ENCODE results near the gene WWC2.

- TF ChIP-seq POLR2A (IDR thresholded peaks at IDR 0.05): no peak
- TF ChIP-seq, protein P1, sequence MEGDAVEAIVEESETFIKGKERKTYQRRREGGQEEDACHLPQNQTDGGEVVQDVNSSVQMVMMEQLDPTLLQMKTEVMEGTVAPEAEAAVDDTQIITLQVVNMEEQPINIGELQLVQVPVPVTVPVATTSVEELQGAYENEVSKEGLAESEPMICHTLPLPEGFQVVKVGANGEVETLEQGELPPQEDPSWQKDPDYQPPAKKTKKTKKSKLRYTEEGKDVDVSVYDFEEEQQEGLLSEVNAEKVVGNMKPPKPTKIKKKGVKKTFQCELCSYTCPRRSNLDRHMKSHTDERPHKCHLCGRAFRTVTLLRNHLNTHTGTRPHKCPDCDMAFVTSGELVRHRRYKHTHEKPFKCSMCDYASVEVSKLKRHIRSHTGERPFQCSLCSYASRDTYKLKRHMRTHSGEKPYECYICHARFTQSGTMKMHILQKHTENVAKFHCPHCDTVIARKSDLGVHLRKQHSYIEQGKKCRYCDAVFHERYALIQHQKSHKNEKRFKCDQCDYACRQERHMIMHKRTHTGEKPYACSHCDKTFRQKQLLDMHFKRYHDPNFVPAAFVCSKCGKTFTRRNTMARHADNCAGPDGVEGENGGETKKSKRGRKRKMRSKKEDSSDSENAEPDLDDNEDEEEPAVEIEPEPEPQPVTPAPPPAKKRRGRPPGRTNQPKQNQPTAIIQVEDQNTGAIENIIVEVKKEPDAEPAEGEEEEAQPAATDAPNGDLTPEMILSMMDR (IDR thresholded peaks at IDR 0.05): no peak
These were observed 265.0 kb downstream of the WWC2 start for GRCh38 chr4:183364025-183364424.

Measured in esophagus squamous epithelium (tissue), 4 donors.